EH (cell line): Measurements from ENCODE around the gene ACVR1C.
"Not testable (repeated sequence)": the region's sequence is repeated elsewhere in the genome, so short reads cannot be mapped to it uniquely, and the experiment has no call there.

Experiments used
- DNase-seq: peaks from one replicate; pipeline ENCODE4 v3.0.0-alpha.2; 2015; ENCODE audit warnings: low read depth

ACVR1C gene

DNA sequence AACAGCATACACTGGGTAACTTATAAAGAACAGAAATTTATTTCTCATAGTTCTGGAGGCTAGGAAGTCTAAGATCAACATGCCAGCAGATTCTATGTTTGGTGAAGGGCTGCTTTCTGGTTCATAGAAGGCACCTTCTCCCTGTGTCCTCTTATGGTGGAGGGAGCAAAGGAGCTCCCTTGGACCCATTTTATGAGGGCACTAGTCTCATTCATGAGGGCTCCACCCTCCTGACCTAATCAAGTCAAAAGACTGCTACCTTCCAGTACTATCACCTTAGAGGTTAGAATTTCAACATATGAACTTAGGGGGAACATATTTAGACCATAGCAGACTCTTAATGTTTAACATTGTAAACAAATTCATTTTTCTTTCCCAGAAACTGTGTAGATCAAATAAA lies 54.5 kb downstream of the ACVR1C start:
- no peak for DNase-seq

DNA sequence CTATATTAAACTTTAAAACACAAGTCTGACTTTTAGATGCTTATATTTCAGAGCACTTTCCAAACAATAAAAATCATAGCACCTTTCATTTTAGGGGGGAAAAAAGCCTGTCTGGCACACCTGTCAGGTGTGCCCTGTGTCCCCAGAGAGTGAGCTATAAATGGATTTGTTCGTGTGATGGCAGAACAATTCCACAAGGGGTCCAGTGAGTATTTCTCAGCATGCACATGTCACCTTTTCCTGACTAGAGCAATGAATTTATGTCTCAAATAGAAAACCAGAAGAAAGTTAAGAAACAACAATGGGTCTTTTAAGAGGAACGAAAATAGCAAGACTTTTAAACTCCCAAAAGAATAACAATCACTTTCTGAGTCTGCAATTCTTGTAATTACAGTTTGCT lies 55.9 kb downstream of the ACVR1C start:
- DNase-seq, result no peak

GRCh38 chr2:157566623-157567022 lies 62.0 kb downstream of the ACVR1C start:
- DNase-seq, result not testable (repeated sequence)

GRCh38 chr2:157566113-157566512 lies 62.6 kb downstream of the ACVR1C start:
- not testable (repeated sequence) for DNase-seq

- DNase-seq, result no peak
These were observed 63.1 kb downstream of the ACVR1C start for GRCh38 chr2:157565550-157565949.

- no peak for DNase-seq
These were observed 68.8 kb downstream of the ACVR1C start for GRCh38 chr2:157559890-157560289.

GRCh38 chr2:157559461-157559860 lies 69.2 kb downstream of the ACVR1C start:
- DNase-seq, result no peak

- DNase-seq, result peak; percentile 4
These were observed 69.6 kb downstream of the ACVR1C start for GRCh38 chr2:157559061-157559460.

DNA sequence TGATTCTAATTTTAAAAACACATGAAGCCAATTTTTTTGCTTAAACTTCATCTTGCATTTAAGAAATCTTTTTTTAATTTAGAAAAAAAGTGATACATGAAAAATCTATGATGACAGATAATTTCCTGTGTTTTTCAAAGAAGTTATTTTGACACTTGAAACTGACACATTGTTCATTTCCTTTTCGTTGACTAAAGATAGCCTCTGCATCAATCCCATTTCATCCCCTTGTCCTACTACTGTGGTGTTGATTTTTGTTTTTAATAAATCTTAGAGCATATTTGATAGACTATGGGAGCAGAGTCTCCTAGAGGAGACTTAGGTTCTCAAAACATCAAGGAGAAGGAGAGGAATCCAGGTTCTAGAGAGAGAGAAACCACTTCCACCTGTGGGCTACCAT lies 70.9 kb downstream of the ACVR1C start:
- no peak for DNase-seq

DNA sequence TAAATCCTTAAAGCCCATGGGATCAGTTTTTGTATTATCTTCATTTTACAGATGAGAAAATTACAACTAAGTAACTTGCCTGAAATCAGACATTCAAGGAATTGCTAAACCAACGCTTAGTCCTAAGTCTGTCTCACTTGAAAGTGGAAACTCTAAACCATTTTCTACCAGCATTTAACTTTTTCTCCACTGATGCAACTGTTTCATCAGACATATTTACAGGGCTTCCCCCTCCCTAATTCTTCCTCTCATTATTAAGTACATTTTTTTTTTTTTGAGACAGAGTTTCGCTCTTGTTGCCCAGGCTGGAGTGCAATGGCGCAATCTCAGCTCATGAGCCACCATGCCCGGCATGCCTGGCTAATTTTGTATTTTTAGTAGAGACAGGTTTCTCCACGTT lies 88.6 kb downstream of the ACVR1C start:
- no peak for DNase-seq

DNA sequence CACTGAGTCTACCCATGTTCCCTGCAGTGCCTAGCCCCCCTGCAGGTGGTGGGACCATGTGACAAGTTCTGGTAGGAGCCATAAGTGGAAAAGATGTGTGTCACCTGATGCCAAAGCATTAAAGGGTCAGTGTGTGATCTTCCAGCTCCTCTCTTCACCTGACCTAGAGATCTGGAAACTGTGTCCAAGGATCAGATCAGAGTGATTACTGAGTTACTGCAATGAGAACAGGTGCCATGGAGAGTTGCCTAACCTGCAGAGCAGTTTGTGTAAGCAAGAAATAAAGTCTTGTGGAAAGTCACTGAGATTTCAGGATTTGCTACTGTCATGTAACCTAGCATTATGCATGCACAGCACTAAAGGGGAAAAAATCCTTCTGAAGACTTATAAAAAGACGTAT lies 90.6 kb downstream of the ACVR1C start:
- DNase-seq, result no peak

- no peak for DNase-seq
These were observed 91.8 kb downstream of the ACVR1C start for GRCh38 chr2:157536815-157537214.

- no peak for DNase-seq
These were observed 99.5 kb downstream of the ACVR1C start for GRCh38 chr2:157528963-157529751.

DNA sequence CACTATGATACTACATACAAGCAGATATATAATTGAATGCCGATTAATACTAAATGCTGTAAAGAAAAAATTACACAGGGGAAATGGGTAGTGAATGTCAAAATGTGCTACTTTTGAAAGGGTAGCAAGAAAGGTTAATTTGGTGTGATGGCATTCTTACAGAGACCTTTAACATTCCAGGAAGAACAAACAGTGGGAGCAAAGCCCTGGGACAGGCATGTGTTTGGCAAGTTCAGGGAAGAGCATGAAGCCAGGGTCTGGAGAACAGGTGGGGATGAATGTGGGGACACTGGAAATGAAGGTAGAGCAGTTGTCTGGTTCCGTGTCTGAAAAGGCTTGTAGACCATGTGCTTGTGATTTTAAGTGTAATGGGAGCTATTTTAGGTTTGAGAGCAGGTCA lies 102.6 kb downstream of the ACVR1C start:
- no peak for DNase-seq

DNA sequence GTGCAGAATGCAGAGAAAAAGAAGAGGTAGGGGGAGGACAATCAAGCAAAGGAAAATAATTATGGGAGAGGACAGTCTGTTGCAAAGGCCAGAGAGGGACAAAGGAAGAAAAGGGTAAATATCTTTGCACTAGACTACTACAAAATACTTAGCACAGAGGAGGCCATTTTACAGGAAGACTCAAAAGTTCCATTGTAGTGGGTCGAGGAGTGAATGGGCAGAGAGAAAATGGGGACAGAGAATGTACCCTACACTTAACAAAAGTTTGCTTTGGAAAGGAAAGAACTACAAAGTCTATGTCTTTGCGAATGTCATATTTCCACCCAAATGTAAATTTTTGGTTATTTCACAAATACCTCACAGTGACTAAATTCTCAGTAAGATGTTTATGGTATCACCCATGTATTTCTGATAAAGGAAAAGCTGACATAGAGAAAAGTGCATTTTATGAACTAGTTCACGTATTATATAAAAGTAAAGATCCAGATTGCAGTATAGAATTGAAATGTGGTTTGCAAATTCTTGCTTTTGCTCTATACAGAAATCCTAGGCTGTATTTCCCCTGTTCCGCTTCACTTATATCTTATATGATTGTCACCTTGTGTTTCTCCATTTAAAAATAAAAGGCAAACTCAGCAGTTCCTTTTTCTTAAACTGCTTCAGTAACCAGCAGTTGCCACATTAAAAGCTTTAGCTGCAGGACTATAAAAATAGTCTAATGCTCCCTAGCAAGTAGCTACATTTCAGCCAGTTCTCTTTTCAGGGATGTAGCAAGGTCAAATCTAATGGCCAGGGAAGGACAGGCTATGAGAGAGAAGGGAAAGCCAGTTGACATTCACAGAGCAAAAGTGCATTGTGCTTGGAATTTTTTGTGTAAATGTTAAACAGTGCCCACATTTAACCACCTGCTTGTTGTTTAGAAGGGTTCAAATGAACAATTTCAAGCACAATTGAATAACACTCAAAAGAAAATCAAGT lies 105.1 kb downstream of the ACVR1C start:
- DNase-seq, result no peak

GRCh38 chr2:157514966-157515365 lies 113.7 kb downstream of the ACVR1C start:
- DNase-seq, result not testable (repeated sequence)

- DNase-seq, result no peak
These were observed 118.9 kb downstream of the ACVR1C start for GRCh38 chr2:157509744-157510143.

DNA sequence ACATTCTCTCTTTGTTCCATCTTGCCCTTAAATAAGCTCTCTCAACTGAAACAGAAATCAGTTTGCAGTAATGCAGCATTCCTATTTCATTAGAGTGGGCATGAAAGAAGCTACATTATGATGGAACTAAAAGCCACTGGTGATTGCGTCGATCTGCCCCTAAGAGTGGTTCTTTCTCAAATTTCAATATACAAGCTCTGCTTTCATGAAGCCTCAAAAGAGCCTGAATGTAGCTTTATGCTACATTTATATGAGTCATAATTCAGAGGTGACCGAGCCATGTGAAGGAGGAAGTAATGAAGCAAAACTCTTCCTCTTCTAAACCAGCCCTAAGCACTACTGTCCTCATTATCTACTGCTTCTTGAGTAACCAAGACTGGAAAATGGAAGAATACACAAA lies 120.0 kb downstream of the ACVR1C start:
- no peak for DNase-seq

- DNase-seq, result no peak
These were observed 122.1 kb downstream of the ACVR1C start for GRCh38 chr2:157506586-157506985.

- no peak for DNase-seq
These were observed 124.0 kb downstream of the ACVR1C start for GRCh38 chr2:157504623-157505022.

DNA sequence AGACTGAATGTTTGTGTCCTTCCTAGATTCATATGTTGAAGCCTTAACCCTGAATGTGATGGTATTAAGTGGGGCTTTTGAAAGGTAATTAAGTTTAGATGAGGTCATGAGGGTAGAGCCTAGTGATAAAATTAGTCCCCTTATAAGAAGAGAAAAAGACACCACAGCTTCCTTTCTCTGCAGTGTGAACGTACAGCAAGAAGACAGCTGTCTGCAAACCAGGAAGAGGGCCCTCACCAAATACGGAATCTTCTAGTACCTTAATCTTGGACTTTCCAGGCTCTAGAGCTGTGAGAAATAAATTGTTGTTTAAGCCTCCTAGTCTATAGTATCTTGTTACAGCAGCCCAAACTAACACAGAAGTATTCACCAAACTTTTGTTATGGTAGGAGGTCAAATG lies 127.6 kb downstream of the ACVR1C start:
- DNase-seq, result no peak

- DNase-seq, result no peak
These were observed 128.3 kb downstream of the ACVR1C start for GRCh38 chr2:157500334-157500733.

GRCh38 chr2:157498483-157498882 lies 130.2 kb downstream of the ACVR1C start:
- DNase-seq, result no peak
